ENCODE results near the gene CNOT8. TPM values are rescaled to one million over a fixed set of nuclear protein-coding genes. Genes with fewer than 3 reads are reported as not detected.

The CNOT8 gene
- total RNA-seq, 1 donor from 2014 or later = 52.7 TPM

- H3K4me1 Mint-ChIP-seq = peaks cover 47% of the 10 kb centered on the region
- DNase-seq = no peak
- H3K36me3 Mint-ChIP-seq (ENCODE audit: low read depth) = peaks cover 50% of the 10 kb centered on the region
- H3K27ac Mint-ChIP-seq = peak overlapping the region; percentile 25
- intact Hi-C loops (cut with micrococcal nuclease) = no loop called here
- H3K9me3 Mint-ChIP-seq = no peaks in the 10 kb centered on the region
- no peaks in the 10 kb centered on the region for H3K27me3 Mint-ChIP-seq
- H3K4me3 Mint-ChIP-seq = no peak overlapping the region
Observed at GRCh38 chr5:154863291-154864080, 5.1 kb downstream of the CNOT8 start.

GRCh38 chr5:154865466-154866184, 7.2 kb downstream of the CNOT8 start:
- Mint-ChIP-seq H3K9me3 (no peaks in the 10 kb centered on the region), H3K4me1 (peaks cover 40% of the 10 kb centered on the region), H3K36me3 (ENCODE audit: low read depth) (peaks cover 55% of the 10 kb centered on the region), H3K4me3 (peak overlapping the region; percentile 32), H3K27me3 (no peaks in the 10 kb centered on the region), H3K27ac (peak overlapping the region; percentile 16)
- DNase-seq = no peak
- intact Hi-C loops (cut with micrococcal nuclease) = no loop called here

- DNase-seq = no peak
- intact Hi-C loops (cut with micrococcal nuclease) = loop anchor here (1.0 kb wide), 1 partner anchor 8 kb away; no protein-coding TSS in a partner anchor
- peaks cover 61% of the 10 kb centered on the region for H3K36me3 Mint-ChIP-seq (ENCODE audit: low read depth)
- no peak overlapping the region for H3K4me3 Mint-ChIP-seq
- H3K27me3 Mint-ChIP-seq = no peaks in the 10 kb centered on the region
- peaks cover 35% of the 10 kb centered on the region for H3K4me1 Mint-ChIP-seq
- H3K27ac Mint-ChIP-seq = peak overlapping the region; percentile 10
- no peaks in the 10 kb centered on the region for H3K9me3 Mint-ChIP-seq
Observed at GRCh38 chr5:154866841-154867240, 8.4 kb downstream of the CNOT8 start.

GRCh38 chr5:154868702-154869101, 10.3 kb downstream of the CNOT8 start:
- peak; percentile 59 for DNase-seq
- intact Hi-C loops (cut with micrococcal nuclease) = no loop called here
- Mint-ChIP-seq H3K27me3 (no peaks in the 10 kb centered on the region), H3K9me3 (no peaks in the 10 kb centered on the region), H3K4me3 (no peak overlapping the region), H3K27ac (no peak overlapping the region), H3K4me1 (peaks cover 21% of the 10 kb centered on the region), H3K36me3 (ENCODE audit: low read depth) (peaks cover 64% of the 10 kb centered on the region)

- peaks cover 8% of the 10 kb centered on the region for H3K4me1 Mint-ChIP-seq
- H3K27me3 Mint-ChIP-seq = no peaks in the 10 kb centered on the region
- H3K27ac Mint-ChIP-seq = no peak overlapping the region
- no peak overlapping the region for H3K4me3 Mint-ChIP-seq
- intact Hi-C loops (cut with micrococcal nuclease) = no loop called here
- no peak for DNase-seq
- H3K36me3 Mint-ChIP-seq (ENCODE audit: low read depth) = peaks cover 66% of the 10 kb centered on the region
- H3K9me3 Mint-ChIP-seq = peaks cover 8% of the 10 kb centered on the region
Observed at GRCh38 chr5:154871734-154872133, 13.3 kb downstream of the CNOT8 start.

- DNase-seq = no peak
- H3K4me3 Mint-ChIP-seq = no peak overlapping the region
- peak overlapping the region; percentile 5 for H3K27ac Mint-ChIP-seq
- intact Hi-C loops (cut with micrococcal nuclease) = no loop called here
- no peaks in the 10 kb centered on the region for H3K27me3 Mint-ChIP-seq
- peaks cover 77% of the 10 kb centered on the region for H3K36me3 Mint-ChIP-seq (ENCODE audit: low read depth)
- H3K9me3 Mint-ChIP-seq = peaks cover 11% of the 10 kb centered on the region
- H3K4me1 Mint-ChIP-seq = peaks cover 4% of the 10 kb centered on the region
Observed at GRCh38 chr5:154873791-154874331, 15.4 kb downstream of the CNOT8 start.

- Mint-ChIP-seq H3K27me3 (no peaks in the 10 kb centered on the region), H3K4me3 (no peak overlapping the region), H3K4me1 (peaks cover 1% of the 10 kb centered on the region), H3K36me3 (ENCODE audit: low read depth) (peaks cover 87% of the 10 kb centered on the region), H3K9me3 (peaks cover 29% of the 10 kb centered on the region), H3K27ac (no peak overlapping the region)
- no peak for DNase-seq
- intact Hi-C loops (cut with micrococcal nuclease) = no loop called here
Observed at GRCh38 chr5:154878642-154879335, 20.4 kb downstream of the CNOT8 start.

DNA sequence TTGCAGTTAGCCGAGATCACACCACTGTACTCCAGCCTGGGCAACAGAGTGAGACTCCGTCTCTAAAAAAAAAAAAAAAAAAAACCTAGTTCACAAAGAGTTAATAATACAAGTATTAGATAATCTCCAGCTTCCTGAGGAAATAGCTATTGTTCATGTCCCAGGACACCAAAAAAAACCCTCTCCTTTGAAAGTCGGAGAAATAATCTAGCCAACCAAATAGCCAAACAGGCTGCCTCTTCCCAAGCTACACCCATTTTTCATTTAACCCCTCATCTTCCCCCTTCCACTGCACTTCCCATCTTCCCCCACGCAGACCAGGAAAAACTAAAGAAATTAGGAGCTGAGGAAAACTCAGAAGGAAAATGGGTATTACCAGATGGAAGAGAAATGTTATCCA, 23.6 kb downstream of the CNOT8 start:
- H3K27me3 Mint-ChIP-seq = no peaks in the 10 kb centered on the region

GRCh38 chr5:154884424-154884823, 26.0 kb downstream of the CNOT8 start:
- intact Hi-C loops (cut with micrococcal nuclease) = no loop called here
- H3K4me1 Mint-ChIP-seq = no peaks in the 10 kb centered on the region
- no peak for DNase-seq
- no peak overlapping the region for H3K27ac Mint-ChIP-seq
- H3K9me3 Mint-ChIP-seq = peaks cover 31% of the 10 kb centered on the region
- H3K36me3 Mint-ChIP-seq (ENCODE audit: low read depth) = peaks cover 92% of the 10 kb centered on the region
- no peaks in the 10 kb centered on the region for H3K27me3 Mint-ChIP-seq
- H3K4me3 Mint-ChIP-seq = no peak overlapping the region

More for the DNA sequence above, 23.6 kb downstream of the CNOT8 start:
- intact Hi-C loops (cut with micrococcal nuclease) = no loop called here
- no peak for DNase-seq
- Mint-ChIP-seq H3K4me3 (no peak overlapping the region), H3K27ac (no peak overlapping the region), H3K36me3 (ENCODE audit: low read depth) (peaks cover 91% of the 10 kb centered on the region), H3K9me3 (peaks cover 33% of the 10 kb centered on the region), H3K4me1 (peaks cover under 1% of the 10 kb centered on the region)

GRCh38 chr5:154885439-154885838, 27.0 kb downstream of the CNOT8 start:
- Mint-ChIP-seq H3K27ac (no peak overlapping the region), H3K27me3 (no peaks in the 10 kb centered on the region), H3K36me3 (ENCODE audit: low read depth) (peaks cover 89% of the 10 kb centered on the region), H3K4me3 (no peak overlapping the region), H3K4me1 (no peaks in the 10 kb centered on the region), H3K9me3 (peaks cover 25% of the 10 kb centered on the region)
- DNase-seq = no peak
- intact Hi-C loops (cut with micrococcal nuclease) = no loop called here

GRCh38 chr5:154892369-154892771, 33.9 kb downstream of the CNOT8 start:
- Mint-ChIP-seq H3K27ac (no peak overlapping the region), H3K27me3 (no peaks in the 10 kb centered on the region), H3K36me3 (ENCODE audit: low read depth) (peaks cover 68% of the 10 kb centered on the region), H3K4me3 (no peak overlapping the region), H3K4me1 (no peaks in the 10 kb centered on the region), H3K9me3 (peaks cover under 1% of the 10 kb centered on the region)
- no peak for DNase-seq
- intact Hi-C loops (cut with micrococcal nuclease) = no loop called here

DNA sequence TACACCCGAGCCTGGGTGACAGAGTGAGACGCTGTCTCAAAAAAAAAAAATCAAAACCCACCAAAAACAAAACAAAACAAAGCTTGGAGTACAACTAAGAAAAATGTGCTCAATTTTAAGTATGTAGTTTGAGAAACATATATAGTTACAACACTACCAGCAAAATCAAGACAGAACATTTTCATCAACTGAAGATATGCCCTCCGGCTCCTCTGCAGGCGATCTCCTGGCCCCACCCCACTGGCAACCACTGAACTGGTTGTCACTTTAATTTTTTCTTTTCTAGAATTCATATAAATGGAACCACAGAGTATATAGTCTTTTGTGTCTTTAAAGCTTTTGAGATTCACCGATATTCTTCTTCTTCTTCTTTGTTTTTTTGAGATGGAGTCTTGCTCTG, 35.0 kb downstream of the CNOT8 start:
- H3K27me3 Mint-ChIP-seq = no peaks in the 10 kb centered on the region
- H3K36me3 Mint-ChIP-seq (ENCODE audit: low read depth) = peaks cover 64% of the 10 kb centered on the region
- H3K4me1 Mint-ChIP-seq = no peaks in the 10 kb centered on the region

GRCh38 chr5:154895606-154896561, 37.5 kb downstream of the CNOT8 start:
- intact Hi-C loops (cut with micrococcal nuclease) = no loop called here
- Mint-ChIP-seq H3K27me3 (no peaks in the 10 kb centered on the region), H3K4me3 (no peak overlapping the region), H3K4me1 (no peaks in the 10 kb centered on the region), H3K27ac (no peak overlapping the region), H3K36me3 (ENCODE audit: low read depth) (peaks cover 59% of the 10 kb centered on the region), H3K9me3 (no peaks in the 10 kb centered on the region)
- no peak for DNase-seq

More for the DNA sequence above, 35.0 kb downstream of the CNOT8 start:
- peak overlapping the region; percentile 5 for H3K27ac Mint-ChIP-seq
- intact Hi-C loops (cut with micrococcal nuclease) = no loop called here
- no peaks in the 10 kb centered on the region for H3K9me3 Mint-ChIP-seq
- H3K4me3 Mint-ChIP-seq = no peak overlapping the region
- DNase-seq = no peak
